Uterus (tissue), 4 donors: ENCODE results near the gene MYF6. TPM values are rescaled to one million over a fixed set of nuclear protein-coding genes. Genes with fewer than 3 reads are reported as not detected.

ENCODE experiments used
- DNase-seq, 2 donors: peaks; one replicate each; pipeline ENCODE4 v3.0.0-alpha.2; 2019 to 2020
- H3K27ac ChIP-seq, 2 donors: fragments of 200-600 bp; sonication (generic); 1 replicate in 1 of 2; 2 replicates in 1 of 2; pipeline ENCODE4 v1.5.1; 2016 to 2018
- H3K27me3 ChIP-seq, 2 donors: fragments of 200-600 bp; sonication (generic); one replicate each; pipeline ENCODE4 v1.5.1; 2018 to 2019; ENCODE audit warnings: control low read depth in 1 of 2
- H3K36me3 ChIP-seq, 2 donors: fragments of 200-600 bp; sonication (generic); one replicate each; pipeline ENCODE4 v1.5.1; 2019; ENCODE audit warnings: control low read depth in 1 of 2
- H3K4me1 ChIP-seq, 2 donors: fragments of 200-600 bp; sonication (generic); one replicate each; pipeline ENCODE4 v1.5.1; 2018 to 2019; ENCODE audit warnings: control low read depth in 1 of 2
- H3K4me3 ChIP-seq, 2 donors: fragments of 200-600 bp; sonication (generic); 1 replicate in 1 of 2; 2 replicates in 1 of 2; pipeline ENCODE4 v1.5.1; 2018 to 2019; ENCODE audit warnings: mild to moderate bottlenecking in 1 of 2
- H3K9me3 ChIP-seq, 2 donors: fragments of 200-600 bp; sonication (generic); one replicate each; pipeline ENCODE4 v1.5.1; 2019; ENCODE audit warnings: control low read depth in 1 of 2
- POLR2A ChIP-seq, 2 donors: fragments of 450-650 bp; IDR thresholded peaks; one replicate each; pipeline ENCODE4 v1.6.1; 2016; ENCODE audit warnings: antibody characterized with exemption in 2 of 2, mild to moderate bottlenecking in 1 of 2, moderate library complexity in 1 of 2
- intact Hi-C: fragments of 100-400 bp; cut with DNase I; formaldehyde crosslinking; loops from one replicate; pipeline ENCODE4 v1.15.1; 2023; ENCODE audit warnings: low total_unique reads
- total RNA-seq, 4 donors: library from RNA; depleted of rRNA in 3 of 4; stranded (reverse); fragments of >200 nt in 3 of 4; gene quantifications; one replicate each; pipeline versions ENCODE4 v1.1.0 to v1.2.4, GENCODE V29; 2014 to 2023
- TF ChIP-seq, protein P1 (sequence below), 4 experiments: fragments of 200-600 bp in 2 of 4; fragments of 450-650 bp in 2 of 4; sonication (generic) in 2 of 4; IDR thresholded peaks; one replicate each; pipeline ENCODE4 v1.5.1; 2016 to 2019; ENCODE audit warnings: antibody characterized with exemption in 4 of 4, mild to moderate bottlenecking in 2 of 4, moderate library complexity in 1 of 4
- donor health status: DM: yes; HTN: yes; CAD: no.

Gene MYF6
- total RNA-seq, 4 donors from 2014 or later = not detected

DNA sequence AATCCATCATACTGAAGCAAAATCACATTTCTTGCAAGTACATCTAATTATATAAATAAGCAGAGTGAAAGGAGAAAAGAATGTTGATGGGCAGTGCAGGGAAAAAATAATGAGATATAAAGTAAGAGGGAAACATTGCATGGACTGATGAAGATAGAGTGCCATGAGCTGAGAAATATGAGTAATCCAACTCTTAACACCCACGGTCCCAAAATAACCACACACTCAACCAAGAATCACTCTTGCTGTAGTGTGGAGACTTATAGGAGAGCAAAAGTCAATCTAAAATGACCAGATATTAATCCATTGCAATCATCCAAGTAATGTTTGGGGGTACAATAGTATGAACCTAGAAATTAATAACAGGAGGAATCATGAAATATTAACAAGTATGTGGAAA, 49.4 kb downstream of the MYF6 start:
- Histone ChIP-seq H3K27ac (no peak overlapping the region), H3K36me3 (no peaks in the 10 kb centered on the region), H3K27me3 (no peaks in the 10 kb centered on the region), H3K9me3 (no peaks in the 10 kb centered on the region), H3K4me3 (no peak overlapping the region), H3K4me1 (no peaks in the 10 kb centered on the region)
- intact Hi-C loops = no loop called here
- no peak for DNase-seq
- no peak for TF ChIP-seq POLR2A (IDR thresholded peaks at IDR 0.05)
- TF ChIP-seq, protein P1, sequence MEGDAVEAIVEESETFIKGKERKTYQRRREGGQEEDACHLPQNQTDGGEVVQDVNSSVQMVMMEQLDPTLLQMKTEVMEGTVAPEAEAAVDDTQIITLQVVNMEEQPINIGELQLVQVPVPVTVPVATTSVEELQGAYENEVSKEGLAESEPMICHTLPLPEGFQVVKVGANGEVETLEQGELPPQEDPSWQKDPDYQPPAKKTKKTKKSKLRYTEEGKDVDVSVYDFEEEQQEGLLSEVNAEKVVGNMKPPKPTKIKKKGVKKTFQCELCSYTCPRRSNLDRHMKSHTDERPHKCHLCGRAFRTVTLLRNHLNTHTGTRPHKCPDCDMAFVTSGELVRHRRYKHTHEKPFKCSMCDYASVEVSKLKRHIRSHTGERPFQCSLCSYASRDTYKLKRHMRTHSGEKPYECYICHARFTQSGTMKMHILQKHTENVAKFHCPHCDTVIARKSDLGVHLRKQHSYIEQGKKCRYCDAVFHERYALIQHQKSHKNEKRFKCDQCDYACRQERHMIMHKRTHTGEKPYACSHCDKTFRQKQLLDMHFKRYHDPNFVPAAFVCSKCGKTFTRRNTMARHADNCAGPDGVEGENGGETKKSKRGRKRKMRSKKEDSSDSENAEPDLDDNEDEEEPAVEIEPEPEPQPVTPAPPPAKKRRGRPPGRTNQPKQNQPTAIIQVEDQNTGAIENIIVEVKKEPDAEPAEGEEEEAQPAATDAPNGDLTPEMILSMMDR (IDR thresholded peaks at IDR 0.05) = no peak

Other genes starting within 250 kb of the MYF6 start
- not detected for gene MYF5, start 9.3 kb downstream of the MYF6 start, total RNA-seq
- 10 to 100 TPM; 10.2 to 31.2 (median 16.5) TPM for gene LIN7A, start 230.3 kb downstream of the MYF6 start, total RNA-seq